Activated naive CD8-positive, alpha-beta T cell (primary cell): ENCODE measurements around the gene DENND1A.

ENCODE experiments used
- H3K27ac Mint-ChIP-seq: one replicate; pipeline ENCODE4 v1.8.0; 2021; ENCODE audit warnings: mixed read lengths
- H3K27me3 Mint-ChIP-seq: one replicate; pipeline ENCODE4 v1.8.0; 2021; ENCODE audit warnings: mixed read lengths
- H3K36me3 Mint-ChIP-seq: one replicate; pipeline ENCODE4 v1.8.0; 2021; ENCODE audit warnings: mixed read lengths
- H3K4me1 Mint-ChIP-seq: one replicate; pipeline ENCODE4 v1.8.0; 2021; ENCODE audit warnings: low read depth, mixed read lengths
- H3K4me3 Mint-ChIP-seq: one replicate; pipeline ENCODE4 v1.8.0; 2021; ENCODE audit warnings: mild to moderate bottlenecking, mixed read lengths
- H3K9me3 Mint-ChIP-seq: one replicate; pipeline ENCODE4 v1.8.0; 2021; ENCODE audit warnings: low read depth, mixed read lengths

The DENND1A gene

GRCh38 chr9:123454361-123454760, 475.6 kb downstream of the DENND1A start:
- Mint-ChIP-seq H3K9me3 (no peaks in the 10 kb centered on the region), H3K4me3 (no peak overlapping the region), H3K27me3 (no peaks in the 10 kb centered on the region), H3K27ac (no peak overlapping the region), H3K4me1 (no peaks in the 10 kb centered on the region), H3K36me3 (peaks cover 14% of the 10 kb centered on the region)

GRCh38 chr9:123453831-123454321, 476.1 kb downstream of the DENND1A start:
- Mint-ChIP-seq H3K4me3 (no peak overlapping the region), H3K4me1 (no peaks in the 10 kb centered on the region), H3K27me3 (no peaks in the 10 kb centered on the region), H3K36me3 (peaks cover 14% of the 10 kb centered on the region), H3K9me3 (no peaks in the 10 kb centered on the region), H3K27ac (no peak overlapping the region)

- Mint-ChIP-seq H3K9me3 (no peaks in the 10 kb centered on the region), H3K4me3 (no peak overlapping the region), H3K4me1 (no peaks in the 10 kb centered on the region), H3K27ac (no peak overlapping the region), H3K36me3 (peaks cover 16% of the 10 kb centered on the region), H3K27me3 (no peaks in the 10 kb centered on the region)
Measured at GRCh38 chr9:123453076-123453667, 476.8 kb downstream of the DENND1A start.

GRCh38 chr9:123450996-123451395, 478.9 kb downstream of the DENND1A start:
- Mint-ChIP-seq H3K9me3 (no peaks in the 10 kb centered on the region), H3K4me1 (no peaks in the 10 kb centered on the region), H3K27me3 (no peaks in the 10 kb centered on the region), H3K4me3 (no peak overlapping the region), H3K27ac (no peak overlapping the region), H3K36me3 (peaks cover 25% of the 10 kb centered on the region)

GRCh38 chr9:123450098-123450770, 479.7 kb downstream of the DENND1A start:
- Mint-ChIP-seq H3K9me3 (no peaks in the 10 kb centered on the region), H3K36me3 (peaks cover 25% of the 10 kb centered on the region), H3K27me3 (no peaks in the 10 kb centered on the region), H3K4me1 (no peaks in the 10 kb centered on the region), H3K27ac (no peak overlapping the region), H3K4me3 (no peak overlapping the region)

GRCh38 chr9:123447934-123448646, 481.8 kb downstream of the DENND1A start:
- Mint-ChIP-seq H3K4me1 (no peaks in the 10 kb centered on the region), H3K27ac (no peak overlapping the region), H3K4me3 (no peak overlapping the region), H3K36me3 (peaks cover 19% of the 10 kb centered on the region), H3K27me3 (no peaks in the 10 kb centered on the region), H3K9me3 (no peaks in the 10 kb centered on the region)

- H3K27ac Mint-ChIP-seq = no peak overlapping the region
- no peaks in the 10 kb centered on the region for H3K9me3 Mint-ChIP-seq
- no peaks in the 10 kb centered on the region for H3K27me3 Mint-ChIP-seq
- peaks cover 21% of the 10 kb centered on the region for H3K36me3 Mint-ChIP-seq
- no peaks in the 10 kb centered on the region for H3K4me1 Mint-ChIP-seq
- H3K4me3 Mint-ChIP-seq = no peak overlapping the region
Measured at GRCh38 chr9:123445981-123446610, 483.8 kb downstream of the DENND1A start.

- H3K27me3 Mint-ChIP-seq = no peaks in the 10 kb centered on the region
- peaks cover 21% of the 10 kb centered on the region for H3K36me3 Mint-ChIP-seq
- no peaks in the 10 kb centered on the region for H3K4me1 Mint-ChIP-seq
- no peaks in the 10 kb centered on the region for H3K9me3 Mint-ChIP-seq
- no peak overlapping the region for H3K4me3 Mint-ChIP-seq
- H3K27ac Mint-ChIP-seq = no peak overlapping the region
Measured at GRCh38 chr9:123445116-123445515, 484.8 kb downstream of the DENND1A start.

- Mint-ChIP-seq H3K27me3 (no peaks in the 10 kb centered on the region), H3K27ac (no peak overlapping the region), H3K9me3 (no peaks in the 10 kb centered on the region), H3K4me1 (no peaks in the 10 kb centered on the region), H3K36me3 (peaks cover 12% of the 10 kb centered on the region), H3K4me3 (no peak overlapping the region)
Measured at GRCh38 chr9:123441769-123442168, 488.2 kb downstream of the DENND1A start.

- Mint-ChIP-seq H3K4me1 (no peaks in the 10 kb centered on the region), H3K27ac (no peak overlapping the region), H3K36me3 (peaks cover 9% of the 10 kb centered on the region), H3K27me3 (no peaks in the 10 kb centered on the region), H3K9me3 (no peaks in the 10 kb centered on the region), H3K4me3 (no peak overlapping the region)
Measured at GRCh38 chr9:123440256-123440655, 489.7 kb downstream of the DENND1A start.

GRCh38 chr9:123438821-123439220, 491.1 kb downstream of the DENND1A start:
- Mint-ChIP-seq H3K4me3 (no peak overlapping the region), H3K9me3 (no peaks in the 10 kb centered on the region), H3K27me3 (no peaks in the 10 kb centered on the region), H3K4me1 (no peaks in the 10 kb centered on the region), H3K36me3 (peaks cover 9% of the 10 kb centered on the region), H3K27ac (no peak overlapping the region)

GRCh38 chr9:123438321-123438720, 491.6 kb downstream of the DENND1A start:
- Mint-ChIP-seq H3K36me3 (peaks cover 13% of the 10 kb centered on the region), H3K4me3 (no peak overlapping the region), H3K27ac (no peak overlapping the region), H3K4me1 (no peaks in the 10 kb centered on the region), H3K27me3 (no peaks in the 10 kb centered on the region), H3K9me3 (no peaks in the 10 kb centered on the region)

- Mint-ChIP-seq H3K4me1 (no peaks in the 10 kb centered on the region), H3K27ac (no peak overlapping the region), H3K27me3 (no peaks in the 10 kb centered on the region), H3K9me3 (no peaks in the 10 kb centered on the region), H3K36me3 (peaks cover 16% of the 10 kb centered on the region), H3K4me3 (no peak overlapping the region)
Measured at GRCh38 chr9:123437201-123437600, 492.7 kb downstream of the DENND1A start.

- H3K27me3 Mint-ChIP-seq = no peaks in the 10 kb centered on the region
- H3K9me3 Mint-ChIP-seq = no peaks in the 10 kb centered on the region
- H3K4me1 Mint-ChIP-seq = no peaks in the 10 kb centered on the region
- H3K27ac Mint-ChIP-seq = no peak overlapping the region
- H3K4me3 Mint-ChIP-seq = no peak overlapping the region
- peaks cover 19% of the 10 kb centered on the region for H3K36me3 Mint-ChIP-seq
Measured at GRCh38 chr9:123435471-123435870, 494.5 kb downstream of the DENND1A start.

GRCh38 chr9:123434619-123435240, 495.2 kb downstream of the DENND1A start:
- Mint-ChIP-seq H3K4me1 (no peaks in the 10 kb centered on the region), H3K27ac (no peak overlapping the region), H3K4me3 (no peak overlapping the region), H3K27me3 (no peaks in the 10 kb centered on the region), H3K36me3 (peaks cover 25% of the 10 kb centered on the region), H3K9me3 (peaks cover 3% of the 10 kb centered on the region)
